Tibial nerve (tissue), 4 donors: ENCODE data around the gene BAD. TPM values are rescaled to one million over a fixed set of nuclear protein-coding genes. Genes with fewer than 3 reads are reported as not detected.

ENCODE experiments used
- DNase-seq, 2 donors: peaks; one replicate each; pipeline ENCODE4 v3.0.0-alpha.2; 2019; ENCODE audit warnings: low spot score in 2 of 2
- H3K27ac ChIP-seq, 4 donors: fragments of 200-600 bp; sonication (generic) in 3 of 4; one replicate each; pipeline ENCODE4 v1.5.1; 2017 to 2019; ENCODE audit warnings: mild to moderate bottlenecking in 1 of 4
- H3K27me3 ChIP-seq, 2 donors: fragments of 200-600 bp; sonication (generic) in 1 of 2; one replicate each; pipeline versions ENCODE4 v1.5.1 to v1.6.0; 2017 to 2019
- H3K36me3 ChIP-seq, 3 donors: fragments of 200-600 bp; sonication (generic); one replicate each; pipeline ENCODE4 v1.5.1; 2018 to 2019
- H3K4me1 ChIP-seq, 4 donors: fragments of 200-600 bp; sonication (generic) in 3 of 4; one replicate each; pipeline ENCODE4 v1.5.1; 2017 to 2019
- H3K4me3 ChIP-seq, 4 donors: fragments of 200-600 bp; sonication (generic) in 3 of 4; one replicate each; pipeline ENCODE4 v1.5.1; 2017 to 2019; ENCODE audit warnings: mild to moderate bottlenecking in 1 of 4, moderate library complexity in 1 of 4
- H3K9me3 ChIP-seq, 4 donors: fragments of 200-600 bp; sonication (generic) in 3 of 4; one replicate each; pipeline ENCODE4 v1.5.1; 2017 to 2019
- EP300 ChIP-seq, 2 donors: sonication (generic); formaldehyde crosslinking; IDR thresholded peaks; one replicate each; pipeline ENCODE4 v1.6.1; 2017; ENCODE audit warnings: antibody characterized with exemption in 2 of 2, mild to moderate bottlenecking in 1 of 2
- POLR2A ChIP-seq, 2 donors: fragments of 450-650 bp; IDR thresholded peaks; one replicate each; pipeline ENCODE4 v1.6.1; 2017; ENCODE audit warnings: antibody characterized with exemption in 2 of 2, mild to moderate bottlenecking in 2 of 2, moderate library complexity in 2 of 2
- WGBS, 2 donors: methylation state at CpG; one replicate each; pipeline ENCODE4 v1.1.5; 2018; 5-methylcytosine and 5-hydroxymethylcytosine counted together
- total RNA-seq, 4 donors: library from RNA; depleted of rRNA; stranded (reverse); fragments of >200 nt; gene quantifications; one replicate each; pipeline ENCODE4 v1.1.0, GENCODE V29; 2016
- TF ChIP-seq, protein P1 (sequence below), 5 experiments: fragments of 200-600 bp in 3 of 5; fragments of 450-650 bp in 2 of 5; sonication (generic) in 3 of 5; IDR thresholded peaks; one replicate each; pipeline ENCODE4 v1.5.1; 2016 to 2019; ENCODE audit warnings: antibody characterized with exemption in 5 of 5, mild to moderate bottlenecking in 3 of 5, moderate library complexity in 2 of 5

Gene BAD
- total RNA-seq, 4 donors from 2014 or later: 110 to 143 (median 124) TPM

DNA sequence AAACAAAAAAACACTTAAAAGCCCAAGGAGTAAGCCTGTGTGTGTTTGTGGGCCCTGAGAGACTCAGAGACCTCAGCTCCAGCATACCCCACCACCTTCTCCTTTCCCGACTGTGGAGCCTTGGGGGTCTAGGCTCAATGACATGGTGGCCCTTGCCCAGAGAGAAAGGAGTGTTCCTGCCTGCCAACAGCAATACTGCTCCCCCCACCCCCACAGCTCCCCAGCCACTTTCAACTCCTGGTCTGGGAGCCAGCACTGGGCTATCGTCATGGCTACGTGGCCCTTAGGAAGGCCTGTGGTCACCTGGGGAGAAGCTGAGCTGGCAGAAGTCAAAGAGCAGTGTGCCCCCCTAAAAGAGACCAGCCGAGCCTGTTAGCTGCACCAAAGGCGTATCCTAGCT lies 40.4 kb downstream of the BAD start:
- 33 to 43% methylated on average over 5 of the region's 5 CpGs for WGBS, 2 donors
- peaks cover 0 to 73% (median 32%) of the 10 kb centered on the region in 4 donors for H3K4me1 ChIP-seq
- no peaks in the 10 kb centered on the region for H3K9me3 ChIP-seq
- H3K27me3 ChIP-seq: no peaks in the 10 kb centered on the region
- H3K27ac ChIP-seq: peak overlapping the region in 1 of 4 donors; percentile 16
- H3K36me3 ChIP-seq: peaks cover 0 to 20% (median 0%) of the 10 kb centered on the region in 3 donors
- H3K4me3 ChIP-seq: no peak overlapping the region
- no peak for DNase-seq
- TF ChIP-seq POLR2A (IDR thresholded peaks at IDR 0.05) (no peak), EP300 (IDR thresholded peaks at IDR 0.05) (no peak)
- TF ChIP-seq, protein P1, sequence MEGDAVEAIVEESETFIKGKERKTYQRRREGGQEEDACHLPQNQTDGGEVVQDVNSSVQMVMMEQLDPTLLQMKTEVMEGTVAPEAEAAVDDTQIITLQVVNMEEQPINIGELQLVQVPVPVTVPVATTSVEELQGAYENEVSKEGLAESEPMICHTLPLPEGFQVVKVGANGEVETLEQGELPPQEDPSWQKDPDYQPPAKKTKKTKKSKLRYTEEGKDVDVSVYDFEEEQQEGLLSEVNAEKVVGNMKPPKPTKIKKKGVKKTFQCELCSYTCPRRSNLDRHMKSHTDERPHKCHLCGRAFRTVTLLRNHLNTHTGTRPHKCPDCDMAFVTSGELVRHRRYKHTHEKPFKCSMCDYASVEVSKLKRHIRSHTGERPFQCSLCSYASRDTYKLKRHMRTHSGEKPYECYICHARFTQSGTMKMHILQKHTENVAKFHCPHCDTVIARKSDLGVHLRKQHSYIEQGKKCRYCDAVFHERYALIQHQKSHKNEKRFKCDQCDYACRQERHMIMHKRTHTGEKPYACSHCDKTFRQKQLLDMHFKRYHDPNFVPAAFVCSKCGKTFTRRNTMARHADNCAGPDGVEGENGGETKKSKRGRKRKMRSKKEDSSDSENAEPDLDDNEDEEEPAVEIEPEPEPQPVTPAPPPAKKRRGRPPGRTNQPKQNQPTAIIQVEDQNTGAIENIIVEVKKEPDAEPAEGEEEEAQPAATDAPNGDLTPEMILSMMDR (IDR thresholded peaks at IDR 0.05): no peak

DNA sequence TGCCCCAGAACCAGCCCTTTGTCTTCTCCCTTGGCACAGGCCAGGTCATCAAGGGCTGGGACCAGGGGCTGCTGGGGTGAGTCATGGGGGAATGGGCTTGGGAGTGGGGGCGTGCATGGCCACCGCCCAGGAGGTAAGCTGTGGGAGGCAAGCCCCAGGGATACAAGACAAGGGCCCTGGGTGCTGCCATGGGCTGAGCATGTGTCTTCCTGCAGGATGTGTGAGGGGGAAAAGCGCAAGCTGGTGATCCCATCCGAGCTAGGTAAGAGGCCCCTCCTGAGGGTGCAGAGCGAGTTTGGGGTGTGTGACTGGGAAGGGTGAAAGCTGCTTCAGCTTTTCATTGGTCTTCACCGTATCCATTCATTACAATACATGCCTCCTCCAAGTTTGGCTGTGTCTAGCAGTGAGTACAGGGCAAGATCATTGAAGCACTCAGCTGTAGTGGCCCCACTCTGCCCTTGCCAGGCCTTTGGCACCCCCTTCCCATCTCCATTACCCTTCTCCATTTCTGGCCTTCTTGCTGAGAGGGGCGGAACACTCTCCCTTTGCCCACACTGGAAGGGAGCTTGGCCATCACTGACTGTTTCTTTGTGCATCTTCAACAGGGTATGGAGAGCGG lies 41.1 kb downstream of the BAD start:
- Histone ChIP-seq H3K36me3 (peaks cover 0 to 28% (median 3%) of the 10 kb centered on the region in 3 donors), H3K9me3 (no peaks in the 10 kb centered on the region), H3K4me1 (peaks cover 0 to 66% (median 34%) of the 10 kb centered on the region in 4 donors), H3K27ac (peak overlapping the region in 1 of 4 donors; percentile 100), H3K27me3 (no peaks in the 10 kb centered on the region), H3K4me3 (no peak overlapping the region)
- TF ChIP-seq, protein P1 (IDR thresholded peaks at IDR 0.05): no peak
- TF ChIP-seq POLR2A (IDR thresholded peaks at IDR 0.05) (no peak), EP300 (IDR thresholded peaks at IDR 0.05) (no peak)
- WGBS, 2 donors: 76 to 81% methylated on average over 8 of the region's 8 CpGs
- DNase-seq: no peak

DNA sequence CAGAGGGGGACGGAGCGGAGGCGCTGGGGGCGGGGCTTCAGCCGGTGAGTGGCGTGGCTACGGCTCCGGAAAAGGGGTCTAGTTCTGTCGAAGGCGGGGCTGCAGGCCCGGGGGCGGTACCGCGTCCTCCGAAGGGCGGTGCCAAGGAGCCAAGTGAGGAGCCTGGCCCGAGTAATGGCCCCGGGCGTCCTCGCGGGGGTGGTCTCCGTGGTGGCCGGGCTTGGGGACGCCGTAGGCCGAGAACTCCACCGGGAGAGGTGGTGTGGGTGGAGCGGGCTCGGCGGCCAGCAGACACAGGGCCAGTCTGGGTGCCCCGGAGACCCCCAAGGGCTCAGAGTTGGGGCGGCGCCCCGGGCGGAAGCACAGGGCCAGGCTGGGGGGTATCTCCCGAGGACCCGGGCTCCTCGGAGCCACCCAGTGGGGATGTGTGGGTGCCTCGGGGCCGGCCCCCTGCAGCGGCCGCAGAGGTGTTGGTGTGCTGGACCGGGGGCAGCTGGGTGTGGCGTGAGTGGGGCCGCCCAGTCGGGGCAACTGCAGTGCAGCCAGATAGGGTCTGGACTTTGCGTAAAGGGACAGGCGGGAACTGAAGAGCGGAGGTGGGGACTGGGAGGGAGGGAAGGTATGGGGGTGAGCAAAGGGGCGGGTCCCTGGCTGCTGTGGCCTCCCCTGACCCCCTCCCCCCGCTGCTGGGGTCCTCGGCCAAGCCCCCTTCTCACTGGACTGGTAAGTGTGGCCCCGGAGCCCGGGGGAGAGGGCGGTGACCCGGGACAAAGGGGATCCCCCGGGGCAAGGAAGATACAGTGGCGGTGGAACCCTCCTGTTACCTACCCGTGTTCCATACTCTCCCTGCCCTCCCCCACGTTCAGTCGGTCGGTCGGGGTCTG lies 42.7 kb downstream of the BAD start:
- TF ChIP-seq EP300 (IDR thresholded peaks at IDR 0.05): peak; percentile 44 to 74
- peak; percentile 13 to 59 for TF ChIP-seq POLR2A (IDR thresholded peaks at IDR 0.05)
- TF ChIP-seq, protein P1 (IDR thresholded peaks at IDR 0.05): peak in 1 of 5 experiments; percentile 27
- Histone ChIP-seq H3K27ac (peak overlapping the region; percentile 95 to 100 (median 100)), H3K9me3 (no peaks in the 10 kb centered on the region), H3K36me3 (peaks cover 0 to 44% (median 4%) of the 10 kb centered on the region in 3 donors), H3K27me3 (no peaks in the 10 kb centered on the region), H3K4me1 (peaks cover 0 to 54% (median 34%) of the 10 kb centered on the region in 4 donors), H3K4me3 (peak overlapping the region; percentile 78 to 98 (median 88))
- no peak for DNase-seq
- WGBS, 2 donors: 1 to 2% methylated on average over 39 to 54 of the region's 63 CpGs

DNA sequence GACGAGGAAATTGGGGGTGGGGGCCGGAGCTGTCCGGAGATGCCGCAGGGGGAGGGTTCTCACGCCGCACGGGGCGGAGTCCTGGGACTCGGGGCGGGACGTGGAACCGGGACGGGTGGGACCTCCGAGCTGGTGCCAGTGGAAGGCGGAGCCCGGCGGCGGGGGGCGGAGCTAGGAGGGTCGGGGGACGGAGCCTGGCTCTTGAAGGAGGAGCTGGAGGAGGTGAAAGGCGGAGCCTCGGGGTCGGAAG lies 43.3 kb downstream of the BAD start:
- TF ChIP-seq POLR2A (IDR thresholded peaks at IDR 0.05) (no peak), EP300 (IDR thresholded peaks at IDR 0.05) (no peak)
- TF ChIP-seq, protein P1 (IDR thresholded peaks at IDR 0.05): no peak
- 1 to 4% methylated on average over 23 of the region's 24 CpGs for WGBS, 2 donors
- DNase-seq: peak; percentile 97 to 99
- Histone ChIP-seq H3K9me3 (no peaks in the 10 kb centered on the region), H3K4me1 (peaks cover 0 to 54% (median 34%) of the 10 kb centered on the region in 4 donors), H3K36me3 (peaks cover 0 to 48% (median 4%) of the 10 kb centered on the region in 3 donors), H3K4me3 (peak overlapping the region; percentile 55 to 91 (median 82)), H3K27ac (peak overlapping the region; percentile 95 to 100 (median 100)), H3K27me3 (no peaks in the 10 kb centered on the region)
